Retina (tissue), 1 donor: ENCODE measurements around the gene TNS1.

ENCODE experiments used
- DNase-seq: peaks from one replicate; pipeline ENCODE4 v3.0.0-alpha.2; 2016

TNS1 gene

GRCh38 chr2:217861334-217861877 is 141.4 kb downstream of the TNS1 start:
- no peak for DNase-seq

GRCh38 chr2:217859926-217860325 is 142.9 kb downstream of the TNS1 start:
- no peak for DNase-seq

- peak; percentile 85 for DNase-seq
These were observed 144.0 kb downstream of the TNS1 start for GRCh38 chr2:217858519-217859491.

- no peak for DNase-seq
These were observed 144.9 kb downstream of the TNS1 start for GRCh38 chr2:217857624-217858506.

- no peak for DNase-seq
These were observed 145.9 kb downstream of the TNS1 start for GRCh38 chr2:217856871-217857270.

GRCh38 chr2:217856159-217856558 is 146.6 kb downstream of the TNS1 start:
- no peak for DNase-seq

GRCh38 chr2:217854684-217855420 is 147.9 kb downstream of the TNS1 start:
- no peak for DNase-seq

GRCh38 chr2:217853961-217854360 is 148.8 kb downstream of the TNS1 start:
- no peak for DNase-seq

- peak; percentile 51 for DNase-seq
These were observed 149.4 kb downstream of the TNS1 start for GRCh38 chr2:217853301-217853881.

- peak; percentile 47 for DNase-seq
These were observed 150.1 kb downstream of the TNS1 start for GRCh38 chr2:217852555-217853211.

- no peak for DNase-seq
These were observed 151.4 kb downstream of the TNS1 start for GRCh38 chr2:217851191-217852020.

GRCh38 chr2:217849154-217849975 is 153.4 kb downstream of the TNS1 start:
- DNase-seq = no peak

GRCh38 chr2:217848351-217848957 is 154.3 kb downstream of the TNS1 start:
- DNase-seq = no peak

- DNase-seq = no peak
These were observed 155.0 kb downstream of the TNS1 start for GRCh38 chr2:217847552-217848350.

GRCh38 chr2:217847115-217847514 is 155.7 kb downstream of the TNS1 start:
- DNase-seq = no peak

GRCh38 chr2:217846321-217846743 is 156.5 kb downstream of the TNS1 start:
- no peak for DNase-seq

- no peak for DNase-seq
These were observed 157.5 kb downstream of the TNS1 start for GRCh38 chr2:217845301-217845700.

- DNase-seq = no peak
These were observed 158.1 kb downstream of the TNS1 start for GRCh38 chr2:217844696-217845095.
